T-helper 2 cell treated with Interferon-gamma antibody and Interleukin-4, amounts not matched to agents 5 μg/mL and 100 μg/mL, for 36 hours (primary cell): Measurements from ENCODE around the gene RPL10A.

Experiments used
- DNase-seq: peaks from one replicate; pipeline ENCODE4 v3.0.0; 2021; ENCODE audit warnings: low spot score
- H3K27ac Mint-ChIP-seq: one replicate; pipeline ENCODE4 v1.8.0; 2021; ENCODE audit warnings: mild to moderate bottlenecking, mixed read lengths
- H3K27me3 Mint-ChIP-seq: one replicate; pipeline ENCODE4 v1.8.0; 2021; ENCODE audit warnings: low read depth, mixed read lengths
- H3K36me3 Mint-ChIP-seq: one replicate; pipeline ENCODE4 v1.8.0; 2021; ENCODE audit warnings: low read depth, mixed read lengths
- H3K4me1 Mint-ChIP-seq: one replicate; pipeline ENCODE4 v1.8.0; 2021; ENCODE audit warnings: low read depth, mixed read lengths
- H3K4me3 Mint-ChIP-seq: one replicate; pipeline ENCODE4 v1.8.0; 2022; ENCODE audit warnings: mild to moderate bottlenecking, moderate library complexity, mixed read lengths
- H3K9me3 Mint-ChIP-seq: one replicate; pipeline ENCODE4 v1.8.0; 2021; ENCODE audit warnings: mixed read lengths

The RPL10A gene

DNA sequence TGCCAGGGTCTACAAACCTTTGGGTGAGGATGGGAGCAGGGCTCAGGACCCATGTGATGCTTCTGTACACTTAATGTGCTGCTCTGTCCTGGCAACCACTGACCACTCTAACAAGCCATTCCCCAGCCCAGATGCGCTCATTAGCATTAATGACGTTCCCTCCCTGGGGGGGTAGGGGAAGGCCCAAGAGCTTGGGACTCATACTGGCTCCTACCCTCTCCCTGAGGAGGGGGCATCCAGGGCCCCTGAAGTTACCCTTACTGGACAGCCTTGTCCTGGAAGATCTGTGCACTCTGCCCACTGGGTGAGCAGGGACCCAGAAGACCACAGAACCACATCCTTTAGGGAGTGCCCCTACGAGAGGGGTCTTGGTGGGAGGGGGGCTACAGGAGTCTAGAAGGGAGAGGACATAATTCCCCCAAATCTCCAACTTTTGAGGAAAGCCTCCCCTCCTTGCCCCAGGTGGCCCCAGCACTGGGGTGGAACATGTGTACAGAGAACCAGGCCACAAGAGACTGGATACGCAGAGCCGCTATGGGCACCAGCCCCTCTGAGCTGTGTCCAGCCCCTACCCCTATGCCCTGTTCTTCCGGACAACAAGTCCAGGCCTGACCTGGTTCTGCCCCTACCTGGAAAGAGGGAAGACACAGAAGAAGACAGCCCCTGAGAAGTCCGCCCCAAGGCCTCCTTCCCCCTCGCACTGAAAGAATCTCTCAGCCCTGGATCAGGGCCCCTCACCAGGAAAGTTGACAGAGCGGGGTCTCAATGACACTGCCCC, 27.2 kb downstream of the RPL10A start:
- DNase-seq: no peak
- Mint-ChIP-seq H3K36me3 (no peaks in the 10 kb centered on the region), H3K27me3 (peaks cover 40% of the 10 kb centered on the region), H3K27ac (no peak overlapping the region), H3K4me1 (peaks cover 5% of the 10 kb centered on the region), H3K4me3 (peak overlapping the region; percentile 71), H3K9me3 (no peaks in the 10 kb centered on the region)

DNA sequence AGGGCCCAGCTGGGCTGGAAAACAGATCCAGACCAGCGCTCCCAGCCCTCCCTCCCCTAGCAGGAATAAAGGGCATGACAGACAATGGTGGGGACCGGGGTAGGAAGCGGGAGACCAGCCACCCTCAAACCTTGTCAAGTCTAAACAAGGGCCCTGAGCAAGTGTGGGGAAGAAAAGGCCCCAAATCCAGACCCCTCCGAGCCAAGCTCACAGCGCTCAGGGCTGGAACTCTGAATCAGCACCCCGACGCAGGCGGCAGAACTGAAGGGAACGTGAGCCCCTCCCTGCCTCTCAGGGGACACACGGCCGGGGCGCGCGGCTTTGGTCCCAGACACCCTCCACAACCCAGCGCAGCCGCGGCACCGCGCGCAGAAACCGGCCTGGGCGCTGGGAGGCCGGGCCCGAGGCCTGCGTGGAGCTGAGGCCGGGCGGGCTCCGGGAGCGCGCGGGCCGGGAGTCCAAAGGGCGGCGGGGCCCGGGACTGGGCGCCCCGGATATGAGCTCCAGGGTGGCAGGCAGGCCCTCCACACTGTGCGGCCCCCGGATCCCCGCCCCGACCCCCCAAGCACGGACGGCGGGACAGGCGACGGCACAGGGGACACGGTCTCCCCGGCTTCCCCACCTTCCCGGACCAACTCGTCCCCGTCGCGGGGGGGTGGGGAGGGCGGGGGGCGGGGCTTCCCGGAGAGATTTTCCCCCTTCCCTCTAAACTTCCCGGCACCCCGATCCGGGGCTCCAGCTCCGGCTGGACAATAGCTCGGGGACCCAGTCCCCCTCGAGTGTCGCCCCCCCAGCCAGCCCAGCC, 28.0 kb downstream of the RPL10A start:
- Mint-ChIP-seq H3K27me3 (peaks cover 48% of the 10 kb centered on the region), H3K9me3 (no peaks in the 10 kb centered on the region), H3K36me3 (no peaks in the 10 kb centered on the region), H3K4me1 (peaks cover 5% of the 10 kb centered on the region), H3K27ac (no peak overlapping the region), H3K4me3 (peak overlapping the region; percentile 71)
- no peak for DNase-seq

- Mint-ChIP-seq H3K9me3 (no peaks in the 10 kb centered on the region), H3K27ac (no peak within 1 kb of the TSS), H3K27me3 (peaks cover 51% of the 10 kb centered on the region), H3K36me3 (no peaks in the 10 kb centered on the region), H3K4me3 (peak within 1 kb of the TSS; percentile 71), H3K4me1 (peaks cover 5% of the 10 kb centered on the region)
- DNase-seq: peak; percentile 64
These were observed 28.8 kb downstream of the RPL10A start, which contains the start of gene TEAD3 for GRCh38 chr6:35496841-35497570. TEAD3 (minus strand) TSS chr6:35497079.

- no peaks in the 10 kb centered on the region for H3K36me3 Mint-ChIP-seq
- H3K27me3 Mint-ChIP-seq: peaks cover 50% of the 10 kb centered on the region
- no peak overlapping the region for H3K27ac Mint-ChIP-seq
- H3K9me3 Mint-ChIP-seq: no peaks in the 10 kb centered on the region
- H3K4me3 Mint-ChIP-seq: peak overlapping the region; percentile 67
- DNase-seq: peak; percentile 41
- H3K4me1 Mint-ChIP-seq: peaks cover 5% of the 10 kb centered on the region
These were observed 29.6 kb downstream of the RPL10A start for GRCh38 chr6:35497571-35498421.

DNA sequence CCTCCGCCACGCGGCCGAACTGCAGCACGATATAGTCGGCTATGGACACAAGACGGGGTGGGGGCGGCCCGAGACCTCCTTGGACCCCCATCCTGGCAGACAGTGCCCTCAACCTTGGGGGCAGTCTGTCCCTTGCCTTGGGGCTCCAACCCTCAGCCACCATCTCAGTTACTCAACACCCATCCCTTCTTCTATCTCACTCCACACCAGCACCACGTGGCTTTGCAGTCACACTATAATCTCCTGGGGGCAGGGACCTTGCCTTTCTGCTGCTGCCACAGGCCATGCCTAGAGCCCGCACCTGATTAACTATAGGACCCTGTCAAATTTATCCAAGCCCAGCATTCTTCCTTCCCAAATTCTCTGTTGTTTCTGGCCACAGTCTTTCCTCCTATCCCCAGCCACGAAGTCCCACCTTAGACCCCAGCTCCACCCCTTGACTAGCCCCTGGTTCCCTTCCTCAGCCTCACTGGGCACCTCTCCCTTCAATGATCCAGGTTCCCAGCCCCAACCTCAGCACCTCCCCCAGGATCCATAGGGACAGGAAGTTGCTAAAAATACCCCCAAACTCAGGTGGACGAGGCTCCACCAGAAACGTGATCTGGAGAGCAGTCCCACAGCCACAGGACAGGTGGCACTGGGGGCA, 30.3 kb downstream of the RPL10A start:
- H3K4me1 Mint-ChIP-seq: peaks cover 5% of the 10 kb centered on the region
- H3K36me3 Mint-ChIP-seq: no peaks in the 10 kb centered on the region
- no peak for DNase-seq
- peak overlapping the region; percentile 67 for H3K4me3 Mint-ChIP-seq
- H3K27ac Mint-ChIP-seq: peak overlapping the region; percentile 9
- H3K9me3 Mint-ChIP-seq: no peaks in the 10 kb centered on the region
- H3K27me3 Mint-ChIP-seq: peaks cover 48% of the 10 kb centered on the region

GRCh38 chr6:35499372-35499771, 31.2 kb downstream of the RPL10A start:
- H3K27ac Mint-ChIP-seq: no peak overlapping the region
- no peaks in the 10 kb centered on the region for H3K9me3 Mint-ChIP-seq
- no peaks in the 10 kb centered on the region for H3K36me3 Mint-ChIP-seq
- peaks cover 47% of the 10 kb centered on the region for H3K27me3 Mint-ChIP-seq
- no peak for DNase-seq
- peaks cover 1% of the 10 kb centered on the region for H3K4me1 Mint-ChIP-seq
- H3K4me3 Mint-ChIP-seq: no peak overlapping the region

DNA sequence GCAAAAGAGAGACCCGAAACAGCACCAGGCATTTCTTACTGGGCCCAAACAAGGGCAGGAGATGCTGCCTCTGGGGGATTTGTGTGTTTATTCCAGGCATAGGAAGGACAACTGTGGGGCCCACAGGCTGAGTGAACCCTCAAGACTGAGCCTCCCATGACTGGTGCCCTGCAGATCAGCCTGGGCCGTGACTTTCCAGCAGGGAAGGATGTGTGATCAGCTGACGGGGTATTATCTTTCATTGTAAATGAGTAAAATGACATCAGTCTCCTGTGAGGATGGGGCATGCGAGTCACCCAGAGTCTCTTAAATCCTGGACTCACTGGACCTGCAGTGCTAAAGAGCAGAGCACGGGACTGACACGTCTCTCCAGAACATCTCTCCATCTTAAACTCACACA, 32.6 kb downstream of the RPL10A start:
- no peak overlapping the region for H3K27ac Mint-ChIP-seq
- H3K36me3 Mint-ChIP-seq: no peaks in the 10 kb centered on the region
- peaks cover 48% of the 10 kb centered on the region for H3K27me3 Mint-ChIP-seq
- no peaks in the 10 kb centered on the region for H3K9me3 Mint-ChIP-seq
- peaks cover 1% of the 10 kb centered on the region for H3K4me1 Mint-ChIP-seq
- H3K4me3 Mint-ChIP-seq: no peak overlapping the region
- DNase-seq: no peak

DNA sequence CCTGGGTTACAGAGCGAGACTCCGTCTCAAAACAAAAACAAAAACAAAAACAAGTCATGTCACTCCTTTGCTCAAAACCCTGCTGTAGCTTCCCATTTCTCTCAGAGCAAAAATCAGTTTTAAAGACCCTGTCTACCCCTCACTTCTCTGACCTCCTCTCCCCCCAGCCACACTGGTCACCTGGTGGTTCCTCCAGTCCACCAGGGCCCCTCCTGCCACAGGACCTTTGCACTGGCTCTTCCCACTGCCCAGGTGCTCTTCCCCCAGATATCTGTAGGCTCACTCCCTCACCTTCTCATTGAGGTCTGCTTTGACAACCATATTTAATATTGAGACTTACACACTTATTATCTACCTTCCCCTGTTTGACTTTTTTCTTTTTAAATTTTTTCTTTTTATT, 33.6 kb downstream of the RPL10A start:
- DNase-seq: no peak
- H3K27me3 Mint-ChIP-seq: peaks cover 52% of the 10 kb centered on the region
- H3K36me3 Mint-ChIP-seq: no peaks in the 10 kb centered on the region
- H3K27ac Mint-ChIP-seq: no peak overlapping the region
- H3K9me3 Mint-ChIP-seq: no peaks in the 10 kb centered on the region
- H3K4me3 Mint-ChIP-seq: no peak overlapping the region
- H3K4me1 Mint-ChIP-seq: peaks cover 1% of the 10 kb centered on the region

DNA sequence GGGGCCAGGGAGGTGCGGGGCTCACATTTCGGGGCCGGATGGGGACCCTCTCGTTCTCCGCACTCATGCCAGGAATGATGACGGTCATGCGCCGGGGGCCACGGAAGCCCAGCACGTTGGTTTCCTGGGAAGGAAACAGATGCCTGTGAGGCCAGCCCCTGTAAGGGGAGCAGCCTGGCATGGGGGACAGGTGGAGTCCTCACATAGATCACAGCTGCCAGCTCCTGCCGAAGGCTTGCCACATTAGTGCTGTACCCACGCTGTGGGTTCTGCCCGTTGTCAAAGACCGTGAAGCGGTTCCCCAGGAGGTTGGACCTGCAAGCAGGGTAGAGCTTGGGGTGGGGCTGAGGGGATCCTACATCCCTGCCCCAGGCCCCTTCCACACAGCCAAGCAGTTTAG, 35.3 kb downstream of the RPL10A start:
- no peaks in the 10 kb centered on the region for H3K4me1 Mint-ChIP-seq
- no peak overlapping the region for H3K27ac Mint-ChIP-seq
- H3K27me3 Mint-ChIP-seq: peaks cover 47% of the 10 kb centered on the region
- H3K36me3 Mint-ChIP-seq: no peaks in the 10 kb centered on the region
- no peak overlapping the region for H3K4me3 Mint-ChIP-seq
- no peak for DNase-seq
- H3K9me3 Mint-ChIP-seq: no peaks in the 10 kb centered on the region

DNA sequence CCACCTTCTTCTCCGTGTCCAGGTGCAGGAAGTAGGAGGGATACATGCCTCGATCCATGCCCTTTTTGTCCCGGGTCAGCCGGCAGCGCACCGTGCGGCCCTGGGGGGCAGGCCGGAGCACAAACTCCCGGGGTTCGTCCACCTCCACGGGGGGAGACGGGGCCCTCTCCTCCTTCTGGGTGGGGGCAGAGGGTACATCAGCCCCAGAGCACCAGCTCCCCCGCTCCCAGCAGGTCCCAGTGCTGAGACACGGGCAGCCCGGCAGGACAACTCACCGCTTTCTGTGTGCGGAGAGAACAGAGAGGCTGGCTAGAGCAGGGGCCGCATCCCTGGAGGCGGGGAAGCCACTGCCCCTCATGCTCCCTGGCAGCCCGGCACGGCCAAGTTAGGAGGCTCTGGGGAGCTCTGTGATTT, 37.8 kb downstream of the RPL10A start:
- H3K9me3 Mint-ChIP-seq: no peaks in the 10 kb centered on the region
- H3K27me3 Mint-ChIP-seq: peaks cover 42% of the 10 kb centered on the region
- H3K4me3 Mint-ChIP-seq: no peak overlapping the region
- no peaks in the 10 kb centered on the region for H3K4me1 Mint-ChIP-seq
- H3K36me3 Mint-ChIP-seq: no peaks in the 10 kb centered on the region
- H3K27ac Mint-ChIP-seq: no peak overlapping the region
- no peak for DNase-seq

GRCh38 chr6:35506536-35506935, 38.3 kb downstream of the RPL10A start:
- H3K27me3 Mint-ChIP-seq: peaks cover 44% of the 10 kb centered on the region
- H3K4me1 Mint-ChIP-seq: no peaks in the 10 kb centered on the region
- H3K9me3 Mint-ChIP-seq: no peaks in the 10 kb centered on the region
- H3K4me3 Mint-ChIP-seq: no peak overlapping the region
- H3K36me3 Mint-ChIP-seq: no peaks in the 10 kb centered on the region
- H3K27ac Mint-ChIP-seq: no peak overlapping the region
- DNase-seq: no peak

DNA sequence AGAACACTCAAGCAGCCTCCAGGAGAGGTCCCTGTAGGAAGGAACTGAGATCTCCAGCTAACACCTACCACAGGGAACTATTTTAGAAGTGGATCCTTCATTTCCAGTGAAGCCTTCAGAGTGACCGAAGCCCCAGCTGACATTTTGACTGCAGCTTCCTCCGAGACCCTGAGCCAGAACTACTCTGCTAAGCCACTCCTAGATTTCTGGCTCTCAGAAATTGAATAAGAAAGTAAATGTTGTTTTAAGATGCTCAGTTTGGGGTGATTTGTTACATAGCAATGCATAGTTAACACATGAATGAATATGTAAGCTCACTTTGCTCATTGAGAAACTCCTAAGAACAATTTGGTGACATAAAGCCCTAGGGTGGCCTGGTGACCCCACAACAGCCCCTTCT, 39.0 kb downstream of the RPL10A start:
- Mint-ChIP-seq H3K27me3 (peaks cover 42% of the 10 kb centered on the region), H3K36me3 (no peaks in the 10 kb centered on the region)

GRCh38 chr6:35508027-35508426, 39.8 kb downstream of the RPL10A start:
- Mint-ChIP-seq H3K4me3 (no peak overlapping the region), H3K36me3 (no peaks in the 10 kb centered on the region), H3K27ac (no peak overlapping the region), H3K9me3 (no peaks in the 10 kb centered on the region), H3K27me3 (peaks cover 45% of the 10 kb centered on the region), H3K4me1 (no peaks in the 10 kb centered on the region)
- DNase-seq: no peak

More for the DNA sequence above, 39.0 kb downstream of the RPL10A start:
- Mint-ChIP-seq H3K4me3 (no peak overlapping the region), H3K9me3 (no peaks in the 10 kb centered on the region), H3K27ac (no peak overlapping the region), H3K4me1 (no peaks in the 10 kb centered on the region)
- no peak for DNase-seq
